Measurements from ENCODE around the gene TRIM9. TPM values are rescaled to one million over a fixed set of nuclear protein-coding genes. Genes with fewer than 3 reads are reported as not detected.

The TRIM9 gene
- total RNA-seq, 2 experiments from 2014 or later, result 0.19 to 0.45 TPM

DNA sequence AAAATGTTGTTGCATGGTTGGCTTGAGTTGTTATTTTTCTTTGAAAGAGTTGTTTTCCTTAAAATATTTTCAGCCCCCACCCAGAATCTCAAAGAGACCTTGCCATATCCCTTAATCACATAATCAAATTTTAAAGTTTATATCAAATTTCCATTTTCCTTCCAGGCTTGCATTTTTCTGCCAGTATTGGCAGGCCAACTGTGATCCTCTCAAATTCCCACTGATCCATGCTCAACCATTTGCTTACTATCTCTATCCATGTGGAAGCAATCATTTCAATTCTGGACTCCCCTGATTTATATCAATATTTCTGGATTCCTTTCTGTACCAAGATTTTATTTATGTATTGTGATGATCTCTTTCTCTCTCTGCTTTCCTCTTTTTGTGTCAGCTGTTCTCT, 86.5 kb downstream of the TRIM9 start:
- DNase-seq (no peak), ATAC-seq (ENCODE audit: poor library complexity) (no peak)
- no peaks in the 10 kb centered on the region for H3K9me3 ChIP-seq (ENCODE audit: control insufficient read depth in 1 of 2, insufficient read depth in 1 of 2, low read length in 2 of 2)
- POLR2A ChIA-PET, result interaction anchor here (0.7 kb wide), 1 partner anchor 9 kb away, joined by 3 read pairs; no protein-coding TSS in a partner anchor
- no peak for TF ChIP-seq CTCF (IDR thresholded peaks at IDR 0.05)
- intact Hi-C loops (cut with DNase I, micrococcal nuclease), result no loop called here
- CTCF ChIA-PET, result no interaction called here
- H3K4me1 ChIP-seq (ENCODE audit: insufficient read depth, low read length), result no peaks in the 10 kb centered on the region
- no peak overlapping the region for H3K4me3 ChIP-seq (ENCODE audit: low read length)
- no peak overlapping the region for H3K4me3 Mint-ChIP-seq
- no peaks in the 10 kb centered on the region for H3K36me3 Mint-ChIP-seq (ENCODE audit: low read depth)
- no peak overlapping the region for H3K27ac Mint-ChIP-seq
- H3K4me1 Mint-ChIP-seq (ENCODE audit: low read depth), result no peaks in the 10 kb centered on the region
- no peaks in the 10 kb centered on the region for H3K27me3 ChIP-seq (ENCODE audit: control insufficient read depth in 1 of 2, insufficient read depth in 2 of 2, low read length in 2 of 2)
- H3K27me3 Mint-ChIP-seq, result no peaks in the 10 kb centered on the region
- no peak overlapping the region for H3K27ac ChIP-seq (ENCODE audit: low read depth in 1 of 2, low read length in 2 of 2)
- no peaks in the 10 kb centered on the region for H3K36me3 ChIP-seq (ENCODE audit: insufficient read depth, low read length)
- H3K9me3 Mint-ChIP-seq, result no peaks in the 10 kb centered on the region

GRCh38 chr14:51006781-51007211, 88.1 kb downstream of the TRIM9 start:
- Histone ChIP-seq H3K36me3 (ENCODE audit: insufficient read depth, low read length) (no peaks in the 10 kb centered on the region), H3K4me1 (ENCODE audit: insufficient read depth, low read length) (no peaks in the 10 kb centered on the region), H3K9me3 (ENCODE audit: control insufficient read depth in 1 of 2, insufficient read depth in 1 of 2, low read length in 2 of 2) (no peaks in the 10 kb centered on the region), H3K27ac (ENCODE audit: low read depth in 1 of 2, low read length in 2 of 2) (no peak overlapping the region), H3K4me3 (ENCODE audit: low read length) (no peak overlapping the region), H3K27me3 (ENCODE audit: control insufficient read depth in 1 of 2, insufficient read depth in 2 of 2, low read length in 2 of 2) (no peaks in the 10 kb centered on the region)
- H3K36me3 Mint-ChIP-seq (ENCODE audit: low read depth), result no peaks in the 10 kb centered on the region
- no peaks in the 10 kb centered on the region for H3K4me1 Mint-ChIP-seq (ENCODE audit: low read depth)
- no peak overlapping the region for H3K4me3 Mint-ChIP-seq
- CTCF ChIA-PET, result no interaction called here
- H3K27me3 Mint-ChIP-seq, result no peaks in the 10 kb centered on the region
- intact Hi-C loops (cut with DNase I, micrococcal nuclease), result no loop called here
- H3K9me3 Mint-ChIP-seq, result no peaks in the 10 kb centered on the region
- H3K27ac Mint-ChIP-seq, result no peak overlapping the region
- no peak for TF ChIP-seq CTCF (IDR thresholded peaks at IDR 0.05)
- ATAC-seq (ENCODE audit: poor library complexity) (no peak), DNase-seq (peak in 1 of 14 experiments; percentile 9)
- POLR2A ChIA-PET, result no interaction called here

GRCh38 chr14:51006324-51006723, 88.6 kb downstream of the TRIM9 start:
- no peaks in the 10 kb centered on the region for H3K27me3 Mint-ChIP-seq
- Histone ChIP-seq H3K27ac (ENCODE audit: low read depth in 1 of 2, low read length in 2 of 2) (no peak overlapping the region), H3K4me1 (ENCODE audit: insufficient read depth, low read length) (no peaks in the 10 kb centered on the region), H3K36me3 (ENCODE audit: insufficient read depth, low read length) (no peaks in the 10 kb centered on the region), H3K27me3 (ENCODE audit: control insufficient read depth in 1 of 2, insufficient read depth in 2 of 2, low read length in 2 of 2) (no peaks in the 10 kb centered on the region), H3K4me3 (ENCODE audit: low read length) (no peak overlapping the region), H3K9me3 (ENCODE audit: control insufficient read depth in 1 of 2, insufficient read depth in 1 of 2, low read length in 2 of 2) (no peaks in the 10 kb centered on the region)
- POLR2A ChIA-PET, result no interaction called here
- no peak overlapping the region for H3K27ac Mint-ChIP-seq
- no peaks in the 10 kb centered on the region for H3K9me3 Mint-ChIP-seq
- TF ChIP-seq CTCF (IDR thresholded peaks at IDR 0.05), result no peak
- H3K4me3 Mint-ChIP-seq, result no peak overlapping the region
- CTCF ChIA-PET, result no interaction called here
- ATAC-seq (ENCODE audit: poor library complexity) (no peak), DNase-seq (no peak)
- no peaks in the 10 kb centered on the region for H3K36me3 Mint-ChIP-seq (ENCODE audit: low read depth)
- no peaks in the 10 kb centered on the region for H3K4me1 Mint-ChIP-seq (ENCODE audit: low read depth)
- intact Hi-C loops (cut with DNase I, micrococcal nuclease), result no loop called here

Data from CD4-positive, alpha-beta T cell (primary cell).